GM13977 (cell line): ENCODE data around the gene C9orf43.

ENCODE experiments used
- DNase-seq: peaks from one replicate; pipeline ENCODE4 v3.0.0; 2012; ENCODE audit warnings: low spot score
- CTCF ChIP-seq: IDR thresholded peaks from 2 replicates; pipeline ENCODE4 v1.5.1; 2012; ENCODE audit warnings: mild to moderate bottlenecking, control low read depth; ENCODE audit not compliant: insufficient read depth; ENCODE audit errors: extremely low read depth, missing control alignments
- in situ Hi-C: fragments of 300-500 bp; cut with MboI; formaldehyde crosslinking; loops from one replicate; pipeline ENCODE4 v1.12.0; 2022; ENCODE audit warnings: low sequenced_read_pairs, low pct_unique_long_range_greater_than_20kb, mixed read lengths, inconsistent platforms; ENCODE audit not compliant: unreplicated experiment

The C9orf43 gene

DNA sequence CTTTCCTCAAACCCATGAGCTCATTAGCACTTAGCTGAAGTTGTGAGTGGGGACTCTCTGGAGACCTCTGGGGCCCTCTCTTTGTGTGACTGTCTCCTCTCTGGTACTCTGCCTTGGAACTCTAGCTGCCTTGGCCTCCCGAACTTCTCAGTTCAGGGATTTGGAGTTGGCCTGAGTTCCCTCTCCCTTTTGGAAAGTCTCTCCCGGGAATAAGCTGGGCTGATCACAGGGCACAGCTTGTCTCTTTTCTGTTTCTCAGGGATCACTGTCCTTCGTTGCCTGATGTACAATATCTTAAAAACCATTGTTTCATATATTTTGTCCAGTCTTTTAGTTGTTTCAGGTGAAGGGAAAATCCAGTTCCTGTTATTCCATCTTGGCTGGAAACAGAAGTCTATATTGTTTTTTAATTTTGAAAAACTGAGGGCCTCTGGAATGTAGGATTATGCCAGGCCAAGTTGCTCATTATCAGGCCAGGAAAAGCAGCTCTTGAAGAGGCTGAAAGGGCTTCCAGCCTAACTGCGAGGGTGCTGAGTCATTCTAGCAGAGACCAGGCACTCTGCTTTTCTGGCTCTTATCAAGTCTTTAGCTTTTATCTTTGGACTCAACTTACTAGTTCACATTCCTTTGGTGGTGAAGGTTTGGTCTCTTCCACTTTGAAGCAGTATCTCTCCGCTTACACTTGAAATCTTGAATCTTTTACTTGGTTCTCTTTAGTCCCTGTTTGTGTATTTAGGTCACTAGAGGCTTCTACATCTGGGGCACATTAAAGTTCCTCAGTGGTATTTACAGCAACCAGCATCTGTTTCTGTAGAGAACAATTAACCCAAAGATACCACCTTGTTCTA is 44.6 kb downstream of the C9orf43 start:
- in situ Hi-C loops: loop anchor here (10.0 to 25.0 kb wide), 2 partner anchors 140 to 207 kb away; no protein-coding TSS in a partner anchor
- TF ChIP-seq CTCF: no peak
- no peak for DNase-seq

- in situ Hi-C loops: loop anchor here (10.0 to 25.0 kb wide), 2 partner anchors 139 to 206 kb away; no protein-coding TSS in a partner anchor
- TF ChIP-seq CTCF: no peak
- no peak for DNase-seq
Measured at GRCh38 chr9:113456235-113456634, 45.7 kb downstream of the C9orf43 start.

DNA sequence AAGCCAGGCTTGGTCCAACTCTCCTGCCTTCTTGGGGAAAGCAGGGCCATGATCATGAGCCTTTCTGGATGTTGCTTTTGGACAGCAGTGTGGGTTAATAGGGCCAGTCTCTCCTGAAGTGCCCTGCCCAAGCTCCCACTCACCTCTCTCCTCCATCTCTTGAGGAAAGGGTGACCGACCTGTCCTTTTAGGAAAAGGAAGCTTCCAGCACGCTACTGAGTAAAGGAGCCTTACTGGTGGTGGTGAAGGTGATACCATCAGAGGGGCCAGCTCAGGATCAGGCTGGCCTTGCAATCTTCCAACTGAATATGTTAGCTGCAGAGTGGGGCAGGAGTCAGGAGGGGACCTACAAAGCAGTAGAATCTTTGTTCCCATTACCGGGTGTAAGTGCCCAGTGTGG is 50.7 kb downstream of the C9orf43 start:
- DNase-seq: no peak
- TF ChIP-seq CTCF: no peak
- in situ Hi-C loops: loop anchor here (25.0 kb wide), 1 partner anchor 201 kb away; no protein-coding TSS in a partner anchor

DNA sequence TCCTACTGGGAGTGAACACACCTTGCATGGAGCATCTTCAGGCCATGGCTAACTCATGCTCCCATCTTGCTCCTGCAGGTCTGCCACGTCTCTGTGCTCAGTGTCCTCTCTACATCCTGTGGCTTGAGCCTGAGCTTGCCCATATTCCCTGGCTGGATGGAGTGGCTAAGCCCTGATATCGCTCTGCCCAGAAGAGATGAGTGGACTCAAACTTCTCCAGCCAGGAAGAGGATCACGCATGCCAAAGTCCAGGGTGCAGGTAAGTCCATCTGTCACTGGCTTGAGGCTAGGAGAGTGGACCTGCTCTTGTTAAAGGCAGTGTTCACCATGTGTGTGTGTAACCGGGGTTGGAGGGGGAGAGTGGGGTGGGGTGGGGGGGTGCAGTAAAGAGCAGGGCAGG is 51.4 kb downstream of the C9orf43 start:
- no peak for DNase-seq
- TF ChIP-seq CTCF: no peak
- in situ Hi-C loops: loop anchor here (25.0 kb wide), 1 partner anchor 200 kb away; no protein-coding TSS in a partner anchor

DNA sequence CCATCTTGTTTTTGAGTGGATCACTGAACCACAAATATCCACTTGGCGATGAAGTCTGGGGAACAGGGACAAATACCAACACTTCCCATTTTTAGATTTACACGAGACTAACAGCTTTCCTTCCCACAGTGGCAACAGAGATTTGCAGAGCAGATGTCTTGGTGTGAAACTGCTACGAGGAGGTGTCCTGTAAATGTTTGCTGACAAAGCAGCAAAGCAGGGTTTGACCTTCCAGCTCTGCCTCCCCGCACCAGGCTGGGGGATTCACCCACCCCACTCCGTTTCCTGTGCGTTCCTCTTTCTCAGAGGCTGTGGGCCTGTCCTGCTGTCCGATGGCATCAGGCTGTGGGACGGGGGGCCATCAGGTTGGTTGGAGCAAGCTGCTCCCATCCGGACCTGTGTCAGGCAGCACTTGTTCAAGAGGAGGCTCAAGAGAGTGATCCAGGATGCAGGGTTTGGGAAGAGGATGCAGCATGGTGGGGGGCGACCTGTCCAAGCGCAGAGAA is 52.3 kb downstream of the C9orf43 start:
- DNase-seq: no peak
- in situ Hi-C loops: loop anchor here (25.0 kb wide), 1 partner anchor 199 kb away; no protein-coding TSS in a partner anchor
- no peak for TF ChIP-seq CTCF

GRCh38 chr9:113463418-113464285 is 53.1 kb downstream of the C9orf43 start, which contains the start of gene RGS3:
RGS3 (plus strand) TSS chr9:113463727; CDS start chr9:113463803, 76 bp downstream.
- no peak for DNase-seq
- TF ChIP-seq CTCF: no peak
- in situ Hi-C loops: loop anchor here (25.0 kb wide), 1 partner anchor 199 kb away; no protein-coding TSS in a partner anchor
